Activated effector memory CD4-positive, alpha-beta T cell treated with Interleukin-2 at 50 U/mL for 16 hours (primary cell): ENCODE results near the gene PEX6.

Experiments used
- DNase-seq: peaks from one replicate; pipeline ENCODE4 v3.0.0-alpha.2; 2020

PEX6 gene

GRCh38 chr6:42928986-42929820 lies 49.8 kb downstream of the PEX6 start, which contains the start of gene CNPY3:
Gene CNPY3 (plus strand): TSS chr6:42929480. CDS start chr6:42929571, 91 bp downstream.
- DNase-seq: peak; percentile 93

DNA sequence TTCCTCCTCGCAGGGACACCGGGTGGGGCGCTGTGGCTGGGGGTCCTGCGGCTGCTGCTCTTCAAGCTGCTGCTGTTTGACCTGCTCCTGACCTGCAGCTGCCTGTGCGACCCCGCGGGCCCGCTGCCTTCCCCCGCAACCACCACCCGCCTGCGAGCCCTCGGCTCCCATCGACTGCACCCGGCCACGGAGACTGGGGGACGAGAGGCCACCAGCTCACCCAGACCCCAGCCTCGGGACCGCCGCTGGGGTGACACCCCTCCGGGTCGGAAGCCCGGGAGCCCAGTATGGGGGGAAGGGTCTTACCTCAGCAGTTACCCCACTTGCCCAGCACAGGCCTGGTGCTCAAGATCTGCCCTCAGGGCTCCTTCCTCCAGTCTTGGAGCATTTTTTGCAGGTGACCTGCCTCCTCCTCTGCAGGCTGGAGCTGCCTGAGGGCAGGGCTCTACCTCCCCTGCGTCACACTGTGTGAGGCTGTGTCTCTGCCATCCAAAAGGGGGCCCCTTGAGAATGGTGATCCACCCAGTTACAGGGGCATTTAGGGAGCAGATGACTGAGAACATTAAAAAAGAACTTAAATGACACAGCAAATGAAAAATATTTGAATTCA lies 53.6 kb downstream of the PEX6 start:
- no peak for DNase-seq

GRCh38 chr6:42923666-42924065 lies 55.3 kb downstream of the PEX6 start:
- no peak for DNase-seq

- DNase-seq: no peak
Measured at GRCh38 chr6:42921801-42922200, 57.2 kb downstream of the PEX6 start.

DNA sequence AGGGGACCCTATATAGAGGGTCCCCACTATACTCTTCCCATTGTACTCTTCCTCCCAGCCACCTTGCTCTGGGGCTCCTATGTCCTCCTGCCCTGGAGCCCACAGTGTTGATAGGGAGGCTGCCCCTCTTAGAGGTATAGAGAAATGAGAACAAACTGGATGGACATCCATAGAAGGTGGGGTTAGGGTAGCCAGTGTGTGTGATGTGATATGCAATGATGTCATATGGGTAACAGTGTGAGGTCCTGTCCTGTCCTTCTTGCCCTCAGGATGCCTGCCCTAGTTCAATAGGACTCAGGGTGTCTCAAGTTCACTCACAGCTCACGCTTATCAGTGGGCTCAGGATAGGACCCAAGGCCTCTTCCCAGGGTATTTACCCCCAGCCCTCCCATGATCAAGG lies 62.7 kb downstream of the PEX6 start:
- DNase-seq: no peak

DNA sequence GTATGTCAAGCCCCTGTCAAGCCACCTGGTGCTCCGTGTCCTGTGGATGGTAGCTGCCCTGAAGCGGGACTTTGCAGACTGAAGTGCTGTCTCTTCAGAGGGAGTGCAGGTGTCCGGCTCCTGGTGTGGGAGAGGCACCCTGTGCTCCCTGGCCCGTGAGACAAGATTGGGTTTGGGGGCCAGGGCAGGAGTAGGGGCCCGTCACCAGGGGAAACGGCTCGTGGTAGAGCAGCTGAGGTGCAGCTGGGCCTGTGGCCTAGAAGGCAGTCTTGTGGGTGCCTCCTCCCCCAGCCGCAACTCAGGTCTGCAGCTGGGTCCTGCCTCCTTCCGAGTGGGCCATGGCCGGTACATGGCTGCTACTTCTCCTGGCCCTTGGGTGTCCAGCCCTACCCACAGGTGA lies 63.2 kb downstream of the PEX6 start, which contains the start of gene PTCRA:
TSS of gene PTCRA (plus strand) at position 322 of the 400 bp plus-strand sequence. CDS start at position 339, 17 bp downstream.
- no peak for DNase-seq

GRCh38 chr6:42914546-42914945 lies 64.4 kb downstream of the PEX6 start:
- DNase-seq: no peak
